Activated CD4-positive, alpha-beta T cell treated with anti-CD3 and anti-CD28 coated beads for 36 hours (primary cell): ENCODE data around the gene VMP1. TPM values are rescaled to one million over a fixed set of nuclear protein-coding genes. Genes with fewer than 3 reads are reported as not detected.
"Not testable (repeated sequence)": the region's sequence is repeated elsewhere in the genome, so short reads cannot be mapped to it uniquely, and the experiment has no call there.

Experiments
- ATAC-seq: fragments of 200-7000 bp; cut with Tn5 transposase; one replicate; pipeline ENCODE4 v1.10.0; 2021; ENCODE audit warnings: mild to moderate bottlenecking, moderate library complexity
- CTCF ChIA-PET: fragments of 350-600 bp; sonication (Branson Sonifier 250); formaldehyde crosslinking; loops from one replicate; lab custom pipeline; 2021; ENCODE audit warnings: antibody characterized with exemption; lab: Charles Lee
- POLR2A ChIA-PET: fragments of 350-600 bp; sonication (Branson Sonifier 250); formaldehyde crosslinking; loops from one replicate; lab custom pipeline; 2021; ENCODE audit warnings: antibody characterized with exemption, inconsistent platforms; lab: Charles Lee
- DNase-seq: peaks from one replicate; pipeline ENCODE4 v3.0.0-alpha.2; 2020
- H3K27ac Mint-ChIP-seq: one replicate; pipeline ENCODE4 v1.8.0; 2021; ENCODE audit warnings: mixed read lengths
- H3K27me3 Mint-ChIP-seq: one replicate; pipeline ENCODE4 v1.8.0; 2021; ENCODE audit warnings: mixed read lengths
- H3K36me3 Mint-ChIP-seq: one replicate; pipeline ENCODE4 v1.8.0; 2021; ENCODE audit warnings: low read depth, mixed read lengths
- H3K4me1 Mint-ChIP-seq: one replicate; pipeline ENCODE4 v1.8.0; 2021; ENCODE audit warnings: mixed read lengths
- H3K4me3 Mint-ChIP-seq: one replicate; pipeline ENCODE4 v1.8.0; 2021; ENCODE audit warnings: mild to moderate bottlenecking, moderate library complexity, mixed read lengths
- H3K9me3 Mint-ChIP-seq: one replicate; pipeline ENCODE4 v1.8.0; 2021; ENCODE audit warnings: low read depth, mixed read lengths
- intact Hi-C, 2 experiments: fragments of 100-400 bp; cut with DNase I in 1 of 2; cut with micrococcal nuclease in 1 of 2; formaldehyde crosslinking; loops; one replicate each; pipeline versions ENCODE4 v1.14.2 to v1.15.1; 2022 to 2024; cut with DNase I, micrococcal nuclease
- microRNA-seq: library from miRNA; unstranded; fragments of <30 nt; microRNA quantifications from one replicate; pipeline ENCODE4 v1.2.0, GENCODE V29; 2021; ENCODE audit warnings: borderline replicate concordance
- total RNA-seq, 2 experiments: library from RNA; stranded (reverse); gene quantifications; one replicate each; pipeline ENCODE4 v1.2.3, GENCODE V29; 2021

The VMP1 gene
- total RNA-seq, 2 experiments from 2014 or later: 378 to 402 TPM

DNA sequence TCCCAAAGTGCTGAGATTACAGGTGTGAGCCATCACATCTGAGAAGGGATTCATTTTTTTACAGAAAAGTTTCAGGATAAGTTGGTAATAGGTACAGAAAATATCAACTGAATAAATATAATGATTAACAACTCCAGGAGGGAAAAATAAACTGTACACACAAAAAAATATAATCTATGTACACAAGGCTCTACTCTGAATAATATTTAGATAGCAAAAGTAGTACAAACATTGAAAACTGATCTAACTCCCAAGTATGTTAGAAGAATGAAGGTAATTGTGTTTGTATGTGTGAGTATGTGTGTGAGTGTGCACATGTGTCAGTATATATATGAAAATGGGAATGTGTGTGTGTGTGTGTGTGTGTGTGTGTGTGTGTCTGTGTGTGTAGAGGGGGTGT is 164.9 kb downstream of the VMP1 start:
- ATAC-seq: no peak
- Mint-ChIP-seq H3K27ac (no peak overlapping the region), H3K4me1 (no peaks in the 10 kb centered on the region), H3K27me3 (no peaks in the 10 kb centered on the region), H3K9me3 (no peaks in the 10 kb centered on the region), H3K36me3 (peaks cover 13% of the 10 kb centered on the region), H3K4me3 (no peak overlapping the region)
- no peak for DNase-seq
- CTCF ChIA-PET: interaction anchor here (0.7 to 1.5 kb wide), 4 partner anchors 15 to 259 kb away, joined by 3 to 5 read pairs (median 4); no protein-coding TSS in a partner anchor
- intact Hi-C loops: no loop called here
- POLR2A ChIA-PET: no interaction called here

DNA sequence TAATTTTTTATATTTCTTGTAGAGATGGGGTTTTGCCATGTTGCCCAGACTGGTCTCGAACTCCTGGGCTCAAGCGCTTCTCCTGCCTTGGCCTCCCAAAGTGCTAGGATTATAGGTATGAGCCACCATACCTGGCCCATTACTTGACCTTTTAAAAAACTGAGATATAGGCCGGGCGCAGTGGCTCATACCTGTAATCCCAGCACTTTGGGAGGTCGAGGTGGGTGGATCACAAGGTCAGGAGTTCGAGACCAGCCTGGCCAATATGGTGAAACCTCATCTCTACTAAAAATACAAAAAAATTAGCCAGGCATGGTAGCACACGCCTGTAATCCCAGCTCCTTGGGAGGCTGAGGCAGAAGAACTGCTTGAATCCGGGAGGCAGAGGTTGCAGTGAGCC is 166.0 kb downstream of the VMP1 start:
- H3K27me3 Mint-ChIP-seq, H3K4me3 Mint-ChIP-seq, intact Hi-C loops, H3K4me1 Mint-ChIP-seq, ATAC-seq, DNase-seq, POLR2A ChIA-PET, H3K9me3 Mint-ChIP-seq, H3K27ac Mint-ChIP-seq: not testable (repeated sequence)
- H3K36me3 Mint-ChIP-seq: peaks cover 17% of the 10 kb centered on the region
- CTCF ChIA-PET: interaction anchor here (1.0 to 1.2 kb wide), 2 partner anchors 14 to 163 kb away, joined by 3 to 4 read pairs; no protein-coding TSS in a partner anchor

DNA sequence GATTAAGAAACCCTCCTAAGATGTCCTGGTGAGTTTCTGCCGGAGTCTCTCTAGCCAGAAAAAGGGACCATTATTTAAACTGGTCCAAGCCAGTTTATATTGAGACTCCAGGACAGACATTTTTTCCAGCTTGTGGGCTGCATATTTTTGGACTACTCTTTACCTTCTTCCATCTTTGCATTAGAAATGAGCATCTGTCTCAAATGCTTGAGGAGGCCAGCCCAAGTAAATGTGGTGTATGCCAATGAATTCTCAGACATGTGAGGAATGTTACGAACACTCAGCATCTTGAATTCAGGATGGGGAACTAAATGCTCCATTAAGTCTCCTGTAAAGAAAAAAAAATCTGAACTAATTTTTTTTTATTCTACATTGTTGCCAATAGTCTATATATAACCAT is 166.9 kb downstream of the VMP1 start:
- Mint-ChIP-seq H3K9me3 (no peaks in the 10 kb centered on the region), H3K4me3 (no peak overlapping the region), H3K27me3 (no peaks in the 10 kb centered on the region), H3K4me1 (no peaks in the 10 kb centered on the region), H3K36me3 (peaks cover 16% of the 10 kb centered on the region), H3K27ac (no peak overlapping the region)
- ATAC-seq (no peak), DNase-seq (no peak)
- ChIA-PET POLR2A (no interaction called here), CTCF (interaction anchor here (0.6 kb wide), 1 partner anchor 25 kb away, joined by 3 read pairs; no protein-coding TSS in a partner anchor)
- intact Hi-C loops: no loop called here

DNA sequence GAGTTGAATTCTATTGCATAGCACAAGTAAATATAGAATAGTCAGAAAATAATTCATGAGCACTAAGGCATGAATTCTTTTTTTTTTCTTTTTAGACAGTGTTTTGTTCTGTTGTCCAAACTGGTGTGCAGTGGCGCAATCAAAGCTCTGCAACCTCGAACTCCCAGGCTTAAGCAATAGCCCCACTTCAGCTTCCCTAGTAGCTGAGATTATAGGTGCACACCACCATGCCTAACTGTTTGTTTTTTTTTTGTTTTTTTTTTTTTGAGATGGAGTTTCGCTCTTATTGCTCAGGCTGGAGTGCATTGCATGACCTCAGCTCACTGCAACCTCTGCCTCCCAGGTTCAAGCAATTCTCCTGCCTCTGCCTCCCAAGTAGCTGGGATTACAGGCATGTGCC is 168.7 kb downstream of the VMP1 start:
- no peak for ATAC-seq
- Mint-ChIP-seq H3K36me3 (peaks cover 20% of the 10 kb centered on the region), H3K4me1 (no peaks in the 10 kb centered on the region), H3K27me3 (no peaks in the 10 kb centered on the region), H3K4me3 (no peak overlapping the region), H3K9me3 (no peaks in the 10 kb centered on the region), H3K27ac (no peak overlapping the region)
- DNase-seq: no peak
- CTCF ChIA-PET: interaction anchor here (0.5 to 0.6 kb wide), 2 partner anchors 17 to 177 kb away, joined by 3 read pairs; no protein-coding TSS in a partner anchor
- intact Hi-C loops: no loop called here
- POLR2A ChIA-PET: interaction anchor here (0.6 kb wide), 1 partner anchor 218 kb away, joined by 8 read pairs; no protein-coding TSS in a partner anchor

DNA sequence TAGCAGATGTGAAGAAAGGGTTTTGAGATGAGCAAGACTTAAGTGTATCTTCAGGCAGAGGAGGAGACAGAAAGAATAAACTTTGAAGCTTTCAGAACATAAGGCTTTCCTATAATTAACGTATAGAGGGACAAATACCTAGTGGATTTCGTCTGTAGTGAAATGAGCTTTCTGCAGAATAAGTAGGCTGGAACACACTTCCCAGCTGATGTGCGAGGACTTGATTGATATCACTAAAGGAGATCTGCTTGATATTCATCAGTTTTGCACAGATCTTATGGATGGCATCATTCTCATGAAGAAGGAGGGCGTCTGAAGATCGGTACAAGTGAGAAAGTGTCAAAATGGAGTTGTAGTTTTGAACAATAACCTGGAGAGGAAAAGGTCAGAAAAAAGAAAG is 170.5 kb downstream of the VMP1 start:
- ATAC-seq: no peak
- ChIA-PET POLR2A (no interaction called here), CTCF (interaction anchor here (0.6 kb wide), 2 partner anchors 19 to 137 kb away, joined by 3 read pairs; no protein-coding TSS in a partner anchor)
- intact Hi-C loops: no loop called here
- no peak overlapping the region for H3K4me3 Mint-ChIP-seq
- peaks cover 16% of the 10 kb centered on the region for H3K36me3 Mint-ChIP-seq
- H3K4me1 Mint-ChIP-seq: no peaks in the 10 kb centered on the region
- no peaks in the 10 kb centered on the region for H3K27me3 Mint-ChIP-seq
- H3K9me3 Mint-ChIP-seq: no peaks in the 10 kb centered on the region
- H3K27ac Mint-ChIP-seq: peak overlapping the region; percentile 7
- no peak for DNase-seq

DNA sequence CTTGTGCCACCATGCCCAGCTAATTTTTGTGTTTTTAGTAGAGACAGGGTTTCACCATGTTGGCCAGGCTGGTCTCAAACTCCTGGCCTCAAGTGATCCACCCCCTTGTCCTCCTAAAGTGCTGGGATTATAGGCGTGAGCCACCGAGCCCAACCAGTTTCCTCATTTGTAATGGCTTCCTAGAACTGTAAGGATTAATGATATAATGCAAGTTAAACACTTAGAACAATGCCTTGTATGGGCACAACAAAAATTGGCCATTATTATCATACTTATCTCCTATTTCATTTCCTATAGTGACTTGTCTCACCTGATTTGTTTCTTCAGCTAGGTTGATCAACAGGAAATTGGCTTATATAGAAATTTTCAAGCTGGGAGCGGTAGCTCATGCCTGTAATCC is 171.2 kb downstream of the VMP1 start:
- ATAC-seq (no peak), DNase-seq (no peak)
- no peaks in the 10 kb centered on the region for H3K27me3 Mint-ChIP-seq
- ChIA-PET POLR2A (interaction anchor here (0.6 kb wide), 1 partner anchor 14 kb away, joined by 3 read pairs; no protein-coding TSS in a partner anchor), CTCF (interaction anchor here (0.9 kb wide), 1 partner anchor 133 kb away, joined by 3 read pairs; no protein-coding TSS in a partner anchor)
- intact Hi-C loops: no loop called here
- peaks cover 17% of the 10 kb centered on the region for H3K36me3 Mint-ChIP-seq
- H3K9me3 Mint-ChIP-seq: no peaks in the 10 kb centered on the region
- no peak overlapping the region for H3K4me3 Mint-ChIP-seq
- H3K4me1 Mint-ChIP-seq: no peaks in the 10 kb centered on the region
- no peak overlapping the region for H3K27ac Mint-ChIP-seq

DNA sequence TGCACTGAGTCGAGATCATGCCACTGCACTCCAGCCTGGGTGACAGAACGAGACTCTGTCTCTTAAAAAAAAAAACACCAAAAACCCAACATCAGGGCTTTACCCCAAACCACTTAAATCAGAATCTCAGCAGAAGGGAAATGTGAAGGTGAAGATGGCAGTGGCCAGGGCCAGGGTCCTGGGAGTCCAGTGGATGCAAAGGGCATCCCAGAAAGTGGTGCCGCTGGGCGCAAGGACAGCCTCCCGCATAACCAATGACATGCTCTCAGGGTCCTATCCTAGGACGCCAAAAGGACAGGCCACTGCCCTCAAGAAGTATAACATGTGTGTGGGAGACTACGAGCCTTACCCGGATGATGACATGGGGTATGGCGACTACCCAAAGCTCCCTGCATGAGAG is 177.4 kb downstream of the VMP1 start:
- Mint-ChIP-seq H3K4me3 (no peak overlapping the region), H3K36me3 (peaks cover 28% of the 10 kb centered on the region), H3K27ac (no peak overlapping the region), H3K27me3 (no peaks in the 10 kb centered on the region), H3K4me1 (peaks cover 11% of the 10 kb centered on the region), H3K9me3 (no peaks in the 10 kb centered on the region)
- ChIA-PET CTCF (no interaction called here), POLR2A (no interaction called here)
- DNase-seq (no peak), ATAC-seq (no peak)
- intact Hi-C loops: no loop called here

DNA sequence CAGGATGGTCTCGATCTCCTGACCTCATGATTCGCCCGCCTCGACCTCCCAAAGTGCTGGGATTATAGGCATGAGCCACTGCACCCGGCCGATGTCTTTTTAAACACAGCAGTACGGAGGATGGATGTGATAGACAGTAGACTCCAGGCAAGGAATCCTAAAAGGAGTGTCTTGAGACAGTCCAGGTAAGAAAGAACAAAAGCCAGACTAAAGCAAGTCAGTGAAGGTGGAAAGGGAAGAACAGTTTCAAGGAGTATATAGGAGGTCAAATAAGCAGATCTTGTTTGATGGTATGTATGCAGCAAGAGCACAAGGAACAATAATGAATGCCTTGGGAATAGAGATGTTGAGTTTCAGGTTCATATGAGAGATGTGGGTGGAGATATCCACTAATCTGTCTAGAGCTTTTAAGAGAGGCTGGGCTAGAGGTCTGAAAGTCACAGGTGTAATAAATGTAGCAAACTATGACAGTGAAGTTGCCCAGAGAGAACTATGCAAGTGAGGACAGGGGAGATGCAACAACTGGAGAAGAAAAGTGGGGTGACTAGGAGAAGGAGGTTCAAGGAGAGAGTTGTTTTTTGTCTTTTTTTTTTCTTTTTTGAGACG is 180.8 kb downstream of the VMP1 start:
- Mint-ChIP-seq H3K4me1 (peaks cover 22% of the 10 kb centered on the region), H3K36me3 (peaks cover 32% of the 10 kb centered on the region), H3K27me3 (no peaks in the 10 kb centered on the region), H3K27ac (peak overlapping the region; percentile 1), H3K4me3 (no peak overlapping the region), H3K9me3 (no peaks in the 10 kb centered on the region)
- no peak for DNase-seq
- ChIA-PET POLR2A (no interaction called here), CTCF (no interaction called here)
- intact Hi-C loops: no loop called here
- no peak for ATAC-seq

DNA sequence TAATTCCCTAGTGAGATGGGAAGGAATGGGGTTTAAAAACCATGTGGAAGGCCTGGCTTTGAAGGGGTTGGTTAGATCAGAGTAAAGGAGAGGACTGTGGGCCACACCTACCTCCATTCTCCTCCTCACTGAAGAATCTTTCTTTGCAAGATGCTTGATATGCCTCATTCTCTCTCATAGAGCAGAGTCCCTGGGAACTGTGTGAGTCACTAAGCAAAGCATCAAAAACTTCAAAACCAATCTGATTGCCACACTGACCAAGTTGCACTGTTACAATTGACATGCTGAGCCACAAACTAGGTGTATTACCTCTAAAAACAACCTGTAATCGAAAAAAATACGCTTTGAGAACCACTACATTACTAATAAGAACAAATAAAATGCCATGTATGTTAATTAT is 183.3 kb downstream of the VMP1 start:
- H3K27me3 Mint-ChIP-seq: no peaks in the 10 kb centered on the region
- H3K4me1 Mint-ChIP-seq: peaks cover 35% of the 10 kb centered on the region
- H3K4me3 Mint-ChIP-seq: peak overlapping the region; percentile 99
- peaks cover 39% of the 10 kb centered on the region for H3K36me3 Mint-ChIP-seq
- POLR2A ChIA-PET: no interaction called here
- ATAC-seq: peak; percentile 5
- peak overlapping the region; percentile 27 for H3K27ac Mint-ChIP-seq
- DNase-seq: peak; percentile 13
- no peaks in the 10 kb centered on the region for H3K9me3 Mint-ChIP-seq
- CTCF ChIA-PET: no interaction called here
- intact Hi-C loops: loop anchor here (5.0 kb wide), 4 partner anchors 43 to 733 kb away; partner anchors contain the start of genes DHX40 (in 1 of the 2), PPM1D (in 1 of the 2), PRR11 (in 1 of the 2) and SKA2 (in 1 of the 2)

Small RNA genes lying within 50 kb of the gene (microRNA-seq; reads per million reads assigned to microRNA genes)
- 444,874 reads per million, percentile 100 among the genes with 10 or more reads in this experiment for gene MIR21

Other genes starting within 250 kb of the VMP1 start
- gene DHX40, start 142.0 kb upstream of the VMP1 start, total RNA-seq: 10 to 100 TPM; 22.9 to 24.1 TPM
- 100 to 1,000 TPM; 180 to 186 TPM for gene CLTC, start 87.8 kb upstream of the VMP1 start, total RNA-seq
- 10 to 100 TPM; 41.7 to 54.7 TPM for gene PTRH2, start 224 bp upstream of the VMP1 start, total RNA-seq
- gene TUBD1, start 185.3 kb downstream of the VMP1 start, total RNA-seq: 10 to 100 TPM; 10.6 to 11.0 TPM
- 10 to 100 TPM; 52.6 to 54.5 TPM for gene RPS6KB1, start 185.5 kb downstream of the VMP1 start, total RNA-seq